ENCODE data around the gene RANBP6.
"Not testable (repeated sequence)": the region's sequence is repeated elsewhere in the genome, so short reads cannot be mapped to it uniquely, and the experiment has no call there.

The RANBP6 gene

GRCh38 chr9:6015278-6016157 is at the start of gene RANBP6:
RANBP6 (minus strand) TSS chr9:6015624; CDS start chr9:6015607, 17 bp downstream.
- peak; percentile 80 for DNase-seq

GRCh38 chr9:6063146-6063545 is 47.7 kb upstream of the RANBP6 start:
- DNase-seq = not testable (repeated sequence)

- no peak for DNase-seq
Observed at GRCh38 chr9:6055666-6056065, 40.2 kb upstream of the RANBP6 start.

- DNase-seq = peak; percentile 33
Observed at GRCh38 chr9:6055216-6055615, 39.8 kb upstream of the RANBP6 start.

GRCh38 chr9:6054280-6055099 is 39.1 kb upstream of the RANBP6 start:
- peak; percentile 48 for DNase-seq

DNA sequence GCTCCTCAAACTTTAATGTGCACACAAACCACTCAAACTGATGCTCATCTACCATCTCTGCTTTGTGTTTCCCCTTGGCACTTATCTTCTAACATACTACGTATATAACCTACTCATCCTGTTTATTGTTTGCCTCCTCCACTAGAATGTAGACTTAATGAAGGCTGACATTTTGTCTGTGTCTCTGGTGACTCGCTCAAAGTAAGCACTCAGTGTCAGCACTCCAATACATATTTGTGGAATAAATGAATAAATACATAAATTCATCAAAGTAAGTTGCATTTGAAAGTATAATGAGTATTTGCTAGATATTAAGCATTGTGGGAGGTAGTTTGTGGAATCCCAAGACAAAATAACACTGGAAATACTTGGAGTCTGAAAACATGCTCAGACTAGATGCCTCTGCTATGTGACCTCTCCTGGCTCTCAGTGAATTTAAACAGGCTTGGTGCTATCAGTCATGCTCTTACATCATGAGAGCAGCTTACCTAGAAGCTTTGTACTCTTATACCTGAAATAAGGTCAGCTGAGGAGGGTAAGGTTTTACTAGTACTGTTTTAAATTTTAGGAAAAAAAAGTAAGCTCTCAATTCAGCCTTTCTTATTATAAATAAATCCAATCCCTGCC is 37.0 kb upstream of the RANBP6 start:
- DNase-seq = no peak

DNA sequence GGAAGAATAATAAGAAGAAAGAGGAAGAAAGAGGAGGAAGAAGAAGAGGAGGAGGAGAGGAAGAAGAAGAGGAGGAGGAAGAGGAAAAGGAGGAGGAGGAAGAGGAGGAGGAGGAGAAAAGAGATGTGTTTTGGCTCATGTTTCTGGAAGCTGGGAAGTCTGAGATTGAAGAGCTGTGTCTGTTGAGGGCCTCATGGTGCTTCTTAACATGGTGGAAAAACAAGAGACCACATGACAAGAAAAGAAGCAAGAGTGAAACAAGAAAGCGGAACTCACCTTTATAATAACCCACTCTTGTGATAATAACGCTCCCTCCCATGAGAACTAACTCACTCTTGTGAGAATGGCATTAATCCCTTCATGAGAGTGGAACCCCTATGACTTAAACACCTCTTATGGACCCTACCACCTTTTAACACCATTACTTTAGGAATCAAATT is 36.1 kb upstream of the RANBP6 start:
- DNase-seq = no peak

- DNase-seq = no peak
Observed at GRCh38 chr9:6049798-6050197, 34.4 kb upstream of the RANBP6 start.

- no peak for DNase-seq
Observed at GRCh38 chr9:6048039-6048438, 32.6 kb upstream of the RANBP6 start.

DNA sequence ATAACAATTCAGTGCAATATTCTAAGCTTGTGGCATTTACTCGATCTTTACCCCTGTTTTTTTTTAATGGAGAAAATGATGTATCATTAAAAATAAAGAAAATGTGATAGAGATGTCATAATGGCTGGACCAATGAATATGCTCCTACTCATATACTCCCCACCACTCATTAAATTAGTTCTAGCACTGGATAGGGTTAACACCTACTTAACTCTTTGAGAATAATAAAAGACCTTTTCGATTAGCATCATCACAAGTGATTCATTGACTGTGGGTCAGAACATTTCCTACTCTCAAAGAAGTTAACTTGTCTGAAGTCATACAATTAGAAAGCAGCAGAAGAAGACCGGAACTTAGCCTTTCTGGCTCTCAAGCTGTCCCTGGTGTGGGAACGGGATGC is 31.6 kb upstream of the RANBP6 start:
- no peak for DNase-seq

DNA sequence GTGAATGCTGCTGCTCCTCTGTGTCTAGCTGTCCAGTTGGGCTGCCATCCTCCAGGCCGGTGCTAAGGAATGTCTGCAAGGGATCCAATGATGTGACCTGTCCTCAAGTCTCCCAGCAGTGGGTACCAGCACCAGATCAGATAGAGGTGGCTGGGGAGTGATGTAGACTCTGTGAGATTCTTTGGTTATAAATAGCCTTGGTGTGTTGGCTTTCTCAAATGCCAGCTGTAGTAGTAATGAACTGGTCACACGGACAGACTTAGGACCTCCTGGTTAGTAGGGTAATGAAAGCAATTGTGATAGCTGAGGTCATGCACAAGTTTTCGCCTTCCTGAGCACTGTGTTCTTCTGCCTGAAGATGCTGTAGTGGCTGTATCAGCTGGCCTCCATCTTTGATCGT is 29.9 kb upstream of the RANBP6 start:
- no peak for DNase-seq

GRCh38 chr9:6040077-6040476 is 24.7 kb upstream of the RANBP6 start:
- no peak for DNase-seq

- DNase-seq = no peak
Observed at GRCh38 chr9:6036391-6036790, 21.0 kb upstream of the RANBP6 start.

DNA sequence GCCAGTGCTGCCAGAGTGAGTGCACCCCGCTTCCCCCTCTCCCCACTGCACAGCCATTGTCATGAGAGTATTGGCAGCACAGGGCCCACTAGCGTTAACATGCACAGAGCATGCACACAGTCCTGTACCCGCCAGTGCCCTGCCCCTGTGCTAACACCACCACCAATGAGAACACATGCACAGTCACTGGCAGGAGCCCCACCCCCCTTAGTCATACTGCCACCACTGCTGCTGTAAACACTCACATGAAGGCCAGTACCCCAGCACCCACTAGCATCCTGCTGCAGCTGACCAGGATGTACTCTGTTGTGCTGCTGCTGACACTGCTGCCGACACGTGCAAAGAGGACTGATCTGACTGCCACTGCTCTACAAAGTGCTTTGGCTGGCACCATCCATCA is 19.5 kb upstream of the RANBP6 start:
- no peak for DNase-seq

DNA sequence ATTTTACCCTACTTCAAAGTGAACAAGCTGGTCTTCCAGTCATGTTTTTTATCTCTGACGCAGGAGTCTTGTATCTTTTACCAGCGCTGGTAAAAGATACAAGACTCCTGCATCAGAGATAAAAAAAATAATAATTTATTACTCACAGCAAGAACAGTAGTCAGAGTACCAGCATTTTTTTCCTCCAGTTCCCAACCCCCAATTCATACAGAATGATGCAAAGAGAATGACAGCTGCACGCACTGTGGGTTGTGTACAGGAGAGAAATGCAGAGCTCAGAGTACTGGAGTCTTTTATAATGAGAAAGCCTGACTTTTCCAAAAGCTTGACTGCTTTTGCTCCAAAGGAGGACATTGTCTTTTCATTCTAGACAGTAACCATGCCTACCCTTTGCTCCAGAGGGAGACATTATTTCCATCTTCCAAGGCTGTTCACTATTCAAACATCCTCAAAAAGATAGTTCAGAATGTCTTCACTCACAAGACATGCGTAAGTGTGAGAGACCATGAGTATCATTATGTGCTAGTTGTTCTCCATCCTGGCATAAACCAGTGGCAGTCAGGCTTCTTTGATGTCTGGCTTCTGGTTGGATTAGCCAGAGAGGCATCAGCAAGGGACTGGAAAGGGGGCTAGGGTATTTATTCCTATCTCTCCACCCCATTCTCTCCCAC is 14.3 kb upstream of the RANBP6 start:
- no peak for DNase-seq

DNA sequence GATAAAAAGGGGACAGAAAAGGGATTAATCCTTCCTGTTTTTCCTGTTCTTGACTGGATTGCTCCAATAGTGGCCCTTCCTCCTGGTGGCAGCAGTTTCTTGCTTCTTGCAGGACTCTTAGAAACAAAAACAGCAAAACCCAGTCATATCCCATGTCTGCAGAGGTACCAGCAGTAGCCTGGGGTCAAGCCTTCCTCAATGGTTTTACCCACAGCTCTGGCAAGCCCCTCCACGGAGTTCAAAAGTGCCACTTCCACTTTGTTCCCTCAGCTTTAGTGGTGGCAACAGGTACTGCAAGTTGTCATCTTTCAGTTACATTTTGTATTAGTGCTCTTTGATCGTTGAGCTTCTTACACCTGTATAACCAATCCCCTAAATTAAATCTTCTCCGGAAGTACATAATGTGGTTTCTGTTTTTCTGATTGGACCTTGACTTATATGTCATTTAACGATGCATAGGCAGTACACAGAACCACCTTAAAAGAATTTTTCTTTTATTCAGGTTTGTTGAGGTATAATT is 8.7 kb upstream of the RANBP6 start:
- DNase-seq = no peak

DNA sequence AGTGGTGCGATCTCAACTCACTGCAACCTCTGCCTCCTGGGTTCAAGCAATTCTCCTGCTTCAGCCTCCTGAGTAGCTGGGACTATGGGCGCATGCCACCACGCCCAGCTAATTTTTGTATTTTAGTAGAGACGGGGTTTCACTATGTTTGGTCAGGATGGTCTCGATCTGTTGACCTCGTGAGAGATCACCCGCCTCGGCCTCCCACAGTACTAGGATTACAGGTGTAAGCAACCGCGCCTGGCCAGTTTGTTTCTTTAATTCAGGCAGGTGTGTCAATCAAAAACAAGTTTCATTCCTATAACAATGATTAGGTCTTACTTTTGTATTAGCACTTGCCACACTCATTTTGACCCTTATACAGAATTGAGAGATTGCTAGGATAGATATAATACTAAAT is 1.6 kb upstream of the RANBP6 start:
- not testable (repeated sequence) for DNase-seq

DNA sequence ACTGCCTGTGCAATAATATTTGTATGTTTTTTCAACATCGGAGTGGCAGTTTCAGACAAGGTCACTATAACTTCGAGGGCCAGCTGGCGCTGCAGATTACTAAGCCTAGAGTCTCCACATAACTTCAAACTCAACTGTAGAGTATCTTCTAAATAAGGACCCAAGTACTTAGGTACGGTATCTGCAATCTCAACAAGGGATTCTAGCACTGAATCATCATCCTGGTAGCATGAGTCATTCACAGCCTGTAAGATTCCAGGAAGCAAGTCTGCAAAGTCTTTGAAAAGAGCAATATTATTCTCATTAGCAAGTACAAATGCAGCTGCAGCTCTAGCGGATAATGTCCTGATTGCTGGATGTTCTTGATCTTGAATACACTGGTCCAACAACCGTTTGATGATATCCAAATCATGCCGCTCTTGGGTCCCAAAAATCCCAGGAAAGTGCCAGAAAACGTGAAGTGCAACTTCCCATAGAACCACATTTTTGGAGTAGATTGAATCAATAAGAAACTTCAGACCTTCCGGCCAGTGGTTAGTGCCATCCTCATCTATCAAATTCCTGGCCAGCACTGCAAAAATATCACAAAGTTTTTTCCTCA is 654 bp downstream of the RANBP6 start:
- no peak for DNase-seq

- peak; percentile 95 for DNase-seq
Observed at GRCh38 chr9:6008169-6008979, 7.0 kb downstream of the RANBP6 start.

DNA sequence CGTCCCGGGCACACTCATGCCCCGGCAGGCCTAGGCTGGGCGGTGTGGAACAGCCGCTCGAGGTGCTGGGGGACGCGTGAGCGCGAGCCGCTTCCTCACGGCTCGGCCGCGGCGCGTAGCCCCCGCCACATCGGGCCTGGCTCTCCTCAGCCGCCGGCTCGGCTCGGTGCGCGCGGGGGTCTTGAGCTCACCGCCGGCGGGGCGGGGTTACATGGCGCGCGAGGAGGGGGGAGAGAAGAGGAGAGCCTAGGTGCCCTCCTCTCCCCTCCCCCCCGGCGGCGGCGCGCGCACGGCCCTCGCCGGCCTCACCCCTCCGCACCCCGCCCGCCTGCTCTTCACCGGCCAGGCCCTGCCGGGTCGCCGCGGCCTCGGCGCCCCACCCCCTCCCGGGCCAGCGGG is 7.7 kb downstream of the RANBP6 start:
- DNase-seq = no peak

- no peak for DNase-seq
Observed at GRCh38 chr9:6007058-6007769, 8.2 kb downstream of the RANBP6 start.
